A549 (cell line): ENCODE measurements around the gene ODAD3. TPM values are rescaled to one million over a fixed set of nuclear protein-coding genes. Genes with fewer than 3 reads are reported as not detected.

Experiments
- ATAC-seq, 2 experiments: fragments of 200-7000 bp in 1 of 2; fragments of >200 bp in 1 of 2; cut with Nextera tagmentation in 1 of 2; cut with Tn5 transposase in 1 of 2; 3 replicates each; pipeline versions ENCODE4 v1.8.0 to v1.9.1; 2018 to 2020; ENCODE audit warnings: mild to moderate bottlenecking in 1 of 2, moderate library complexity in 1 of 2
- CTCF ChIA-PET: fragments of 300-600 bp; sonication (Branson Sonifier 250); formaldehyde crosslinking; extraction: SDS; loops from one replicate; lab custom pipeline; 2021; ENCODE audit warnings: antibody characterized with exemption, inconsistent platforms; lab: Yijun Ruan, JAX
- POLR2A ChIA-PET: fragments of 350-600 bp; formaldehyde crosslinking; extraction: SDS; loops from one replicate; lab custom pipeline; 2021; ENCODE audit warnings: antibody characterized with exemption, inconsistent platforms; lab: Yijun Ruan, JAX
- DNase-seq, 2 experiments: peaks; one replicate each; pipeline versions ENCODE4 v3.0.0 to v3.0.0-alpha.2; 2011 to 2016; ENCODE audit warnings: low read depth in 1 of 2, low spot score in 1 of 2
- FAIRE-seq: peaks from 2 replicates; lab custom pipeline; 2011; peaks lifted over from hg19 to GRCh38; lab: Jason Lieb, UNC
- H3K27ac ChIP-seq, 2 experiments: fragments of >200 bp; sonication (Bioruptor Twin); formaldehyde crosslinking; 3 replicates each; pipeline ENCODE4 v1.5.1; 2016 to 2017
- H3K4me1 ChIP-seq: fragments of >200 bp; sonication (Bioruptor Twin); formaldehyde crosslinking; 3 replicates; pipeline ENCODE4 v1.6.1; 2016
- H3K4me2 ChIP-seq: fragments of >200 bp; sonication (Bioruptor Twin); formaldehyde crosslinking; 3 replicates; pipeline ENCODE4 v1.6.1; 2016
- H3K4me3 ChIP-seq: fragments of >200 bp; sonication (Bioruptor Twin); formaldehyde crosslinking; 3 replicates; pipeline ENCODE4 v1.5.1; 2016
- H3K9me3 ChIP-seq: fragments of >200 bp; sonication (Bioruptor Twin); formaldehyde crosslinking; 3 replicates; pipeline ENCODE4 v1.6.1; 2016
- BHLHE40 ChIP-seq: IDR thresholded peaks from 2 replicates; pipeline ENCODE4 v1.6.1; 2012; ENCODE audit warnings: low read depth, low read length, inconsistent platforms
- CBX2 ChIP-seq: fragments of 200-600 bp; sonication (generic); IDR thresholded peaks from 2 replicates; pipeline ENCODE4 v1.6.1; 2016; ENCODE audit warnings: low read depth, mild to moderate bottlenecking, borderline replicate concordance
- CTCF ChIP-seq: fragments of >200 bp; sonication (Bioruptor Twin); formaldehyde crosslinking; IDR thresholded peaks from 3 replicates; pipeline ENCODE4 v1.5.1; 2016
- E2F6 ChIP-seq: IDR thresholded peaks from 2 replicates; pipeline ENCODE4 v1.6.1; 2012; ENCODE audit warnings: low read depth, borderline replicate concordance
- FOSB ChIP-seq: fragments of 250-450 bp; sonication (Bioruptor Pico); IDR thresholded peaks from 2 replicates; pipeline ENCODE4 v1.5.0; 2020; ENCODE audit warnings: mild to moderate bottlenecking, moderate library complexity
- FOSL2 ChIP-seq, 2 experiments: fragments of 450-650 bp in 1 of 2; fragments of >200 bp in 1 of 2; sonication (Bioruptor Twin) in 1 of 2; formaldehyde crosslinking; IDR thresholded peaks; 2 replicates each; pipeline versions ENCODE4 v1.5.0 to v1.6.1; 2016 to 2020; ENCODE audit warnings: mild to moderate bottlenecking in 1 of 2, moderate library complexity in 1 of 2
- GATA3 ChIP-seq: IDR thresholded peaks from 2 replicates; pipeline ENCODE4 v1.6.1; 2012; ENCODE audit warnings: borderline replicate concordance
- HOXB5 ChIP-seq: fragments of 250-450 bp; sonication (Bioruptor Pico); IDR thresholded peaks from 2 replicates; pipeline ENCODE4 v1.5.0; 2020; ENCODE audit warnings: mild to moderate bottlenecking, moderate library complexity
- JUN ChIP-seq, 2 experiments: fragments of >200 bp; sonication (Bioruptor Twin); formaldehyde crosslinking; IDR thresholded peaks; 2 replicates in 1 of 2; 3 replicates in 1 of 2; pipeline ENCODE4 v1.6.1; 2016 to 2017
- JUNB ChIP-seq: fragments of >200 bp; sonication (Bioruptor Twin); formaldehyde crosslinking; IDR thresholded peaks from 2 replicates; pipeline ENCODE4 v1.6.1; 2016
- KDM1A ChIP-seq: fragments of 200-600 bp; sonication (generic); IDR thresholded peaks from 2 replicates; pipeline ENCODE4 v1.6.1; 2016; ENCODE audit warnings: low read depth, mild to moderate bottlenecking
- MAX ChIP-seq: IDR thresholded peaks from 2 replicates; pipeline ENCODE4 v1.6.1; 2012
- NFE2L2 ChIP-seq: fragments of 150-350 bp; conservative IDR thresholded peaks from 2 replicates; pipeline ENCODE4 v1.6.1; 2014; ENCODE audit warnings: low read length
- NPAS2 ChIP-seq: fragments of 250-450 bp; sonication (Bioruptor Pico); IDR thresholded peaks from 2 replicates; pipeline ENCODE4 v1.8.0; 2022; ENCODE audit warnings: mild to moderate bottlenecking, moderate library complexity, borderline replicate concordance
- NR3C1 ChIP-seq: fragments of >200 bp; sonication (Bioruptor Twin); formaldehyde crosslinking; IDR thresholded peaks from 3 replicates; pipeline ENCODE4 v1.6.1; 2017
- POLR2A ChIP-seq: IDR thresholded peaks from 2 replicates; pipeline ENCODE4 v1.6.1; 2012; ENCODE audit warnings: mild to moderate bottlenecking, low read length
- POLR2AphosphoS2 ChIP-seq: conservative IDR thresholded peaks from 2 replicates; pipeline ENCODE4 v1.6.1; 2012; ENCODE audit warnings: low read length, improper control_type of control experiment, inconsistent platforms
- RAD21 ChIP-seq, 2 experiments: fragments of >200 bp in 1 of 2; sonication (Bioruptor Twin) in 1 of 2; formaldehyde crosslinking in 1 of 2; IDR thresholded peaks in 1 of 2; conservative IDR thresholded peaks in 1 of 2; 2 replicates in 1 of 2; 3 replicates in 1 of 2; pipeline ENCODE4 v1.6.1; 2012 to 2018; ENCODE audit warnings: inconsistent platforms in 1 of 2
- USF2 ChIP-seq: fragments of 450-650 bp; IDR thresholded peaks from 2 replicates; pipeline ENCODE4 v1.6.1; 2014; ENCODE audit warnings: antibody characterized with exemption
- ZC3H11A ChIP-seq: fragments of 450-650 bp; IDR thresholded peaks from 2 replicates; pipeline ENCODE4 v1.6.1; 2014; ENCODE audit warnings: antibody characterized with exemption, mild to moderate bottlenecking
- ZFP36 ChIP-seq: fragments of 450-650 bp; IDR thresholded peaks from 2 replicates; pipeline ENCODE4 v1.6.1; 2014; ENCODE audit warnings: borderline replicate concordance; ENCODE audit not compliant: partially characterized antibody
- WGBS: methylation state at CpG from one replicate; pipeline ENCODE4 v1.1.6; 2017; ENCODE audit errors: missing lambda C conversion rate; 5-methylcytosine and 5-hydroxymethylcytosine counted together
- polyA plus RNA-seq, 4 experiments: library from polyadenylated mRNA; depleted of rRNA in 3 of 4; stranded (reverse); fragments of >200 nt; fragmentation: RNase III in 1 of 4; extraction: RNeasy Plus Mini Kit Qiagen cat#74134 plus additional on column Dnase treatment in 1 of 4; gene quantifications; 2 replicates in 3 of 4; 3 replicates in 1 of 4; pipeline ENCODE4 v1.2.3, GENCODE V29; 2011 to 2017

Gene ODAD3
- polyA plus RNA-seq, 2 of the 4 experiments (the other 2 are of a cell fraction) = 0.70 to 0.99 TPM

GRCh38 chr19:11458236-11458900, 23.4 kb upstream of the ODAD3 start:
- CTCF ChIA-PET = interaction anchor here (0.8 to 1.6 kb wide), 4 partner anchors 9 to 101 kb away, joined by 3 to 6 read pairs (median 4); partner anchors contain the start of gene ELOF1
- H3K4me1 ChIP-seq = no peaks in the 10 kb centered on the region
- ATAC-seq = no peak
- no peak for FAIRE-seq
- POLR2A ChIA-PET = no interaction called here
- H3K27ac ChIP-seq = no peak overlapping the region
- no peak overlapping the region for H3K4me3 ChIP-seq
- DNase-seq = no peak
- H3K9me3 ChIP-seq = no peaks in the 10 kb centered on the region
- TF ChIP-seq MAX (no peak), GATA3 (no peak), NPAS2 (CRISPR knock-in tag) (no peak), RAD21 (conservative IDR thresholded peaks at IDR 0.05 in 1 of 2, IDR thresholded peaks at IDR 0.05 in 1 of 2) (no peak)
- TF ChIP-seq, all 56 proteins: peak for 0
- 64% methylated on average over 9 of the region's 19 CpGs for WGBS
- no peak overlapping the region for H3K4me2 ChIP-seq

GRCh38 chr19:11457831-11458230, 22.9 kb upstream of the ODAD3 start:
- WGBS = 73% methylated on average over 10 of the region's 20 CpGs
- no peak for DNase-seq
- Histone ChIP-seq H3K9me3 (no peaks in the 10 kb centered on the region), H3K4me2 (no peak overlapping the region)
- no peak for TF ChIP-seq MAX
- TF ChIP-seq FOSL2 (IDR thresholded peaks at IDR 0.05) = no peak
- TF ChIP-seq FOSL2 (CRISPR knock-in tag; IDR thresholded peaks at IDR 0.05) = no peak
- no peak for TF ChIP-seq KDM1A
- TF ChIP-seq POLR2AphosphoS2 = no peak
- TF ChIP-seq CTCF = no peak
- TF ChIP-seq JUNB = no peak
- no peak for TF ChIP-seq HOXB5 (CRISPR knock-in tag)
- TF ChIP-seq USF2 = no peak
- no peak for TF ChIP-seq CBX2
- no peak for TF ChIP-seq ZC3H11A
- TF ChIP-seq, all 56 proteins: peak for 0
- ATAC-seq (no peak), FAIRE-seq (no peak)
- POLR2A ChIA-PET = no interaction called here
- Histone ChIP-seq H3K4me1 (no peaks in the 10 kb centered on the region), H3K4me3 (no peak overlapping the region), H3K27ac (no peak overlapping the region)
- CTCF ChIA-PET = interaction anchor here (1.0 to 1.6 kb wide), 4 partner anchors 8 to 214 kb away, joined by 3 to 6 read pairs (median 4); no protein-coding TSS in a partner anchor

GRCh38 chr19:11457115-11457514, 22.2 kb upstream of the ODAD3 start:
- DNase-seq = no peak
- TF ChIP-seq FOSL2 (IDR thresholded peaks at IDR 0.05) = no peak
- TF ChIP-seq FOSL2 (CRISPR knock-in tag; IDR thresholded peaks at IDR 0.05) = no peak
- TF ChIP-seq FOSB (CRISPR knock-in tag) = no peak
- no peak for TF ChIP-seq ZFP36
- no peak for TF ChIP-seq BHLHE40
- no peak for TF ChIP-seq USF2
- no peak for TF ChIP-seq POLR2A
- TF ChIP-seq NPAS2 (CRISPR knock-in tag) = no peak
- TF ChIP-seq NFE2L2 = no peak
- no peak for TF ChIP-seq CTCF
- TF ChIP-seq E2F6 = no peak
- TF ChIP-seq JUN (IDR thresholded peaks at IDR 0.05) = no peak
- TF ChIP-seq NR3C1 = no peak
- H3K4me3 ChIP-seq = no peak overlapping the region
- 87% methylated on average over 3 of the region's 18 CpGs for WGBS
- H3K4me2 ChIP-seq = no peak overlapping the region
- no peaks in the 10 kb centered on the region for H3K9me3 ChIP-seq
- ATAC-seq = peak in 1 of 2 experiments; percentile 24; a peak in 1 of 6 replicates
- H3K27ac ChIP-seq = no peak overlapping the region
- CTCF ChIA-PET = interaction anchor here (1.0 to 1.4 kb wide), 3 partner anchors 14 to 213 kb away, joined by 3 to 4 read pairs (median 3); no protein-coding TSS in a partner anchor
- FAIRE-seq = no peak
- no peaks in the 10 kb centered on the region for H3K4me1 ChIP-seq
- POLR2A ChIA-PET = no interaction called here
